GM12864 (cell line): Measurements from ENCODE around the gene ABTB2.

Source experiments
- DNase-seq: peaks from one replicate; pipeline ENCODE4 v3.0.0-alpha.2; 2011; ENCODE audit warnings: low read depth
- H3K4me3 ChIP-seq: 2 replicates; pipeline ENCODE4 v1.5.1; 2011; ENCODE audit warnings: mild to moderate bottlenecking, low read depth, low read length, control low read depth
- CTCF ChIP-seq: IDR thresholded peaks from 2 replicates; pipeline ENCODE4 v1.5.1; 2011; ENCODE audit warnings: low read depth, mild to moderate bottlenecking, moderate library complexity, low read length, control low read depth, inconsistent platforms; ENCODE audit errors: missing control alignments

ABTB2 gene

GRCh38 chr11:34331329-34331728 lies 26.5 kb downstream of the ABTB2 start:
- H3K4me3 ChIP-seq: no peak overlapping the region
- TF ChIP-seq CTCF: no peak

GRCh38 chr11:34330653-34331052 lies 27.2 kb downstream of the ABTB2 start:
- TF ChIP-seq CTCF: no peak
- H3K4me3 ChIP-seq: no peak overlapping the region
- no peak for DNase-seq

More at GRCh38 chr11:34331329-34331728, 26.5 kb downstream of the ABTB2 start:
- DNase-seq: no peak

GRCh38 chr11:34329876-34330275 lies 27.9 kb downstream of the ABTB2 start:
- DNase-seq: no peak
- no peak overlapping the region for H3K4me3 ChIP-seq
- TF ChIP-seq CTCF: no peak

- H3K4me3 ChIP-seq: no peak overlapping the region
- DNase-seq: no peak
- TF ChIP-seq CTCF: no peak
Measured at GRCh38 chr11:34328632-34328910, 29.2 kb downstream of the ABTB2 start.

GRCh38 chr11:34327804-34328631 lies 29.8 kb downstream of the ABTB2 start:
- no peak for TF ChIP-seq CTCF

GRCh38 chr11:34324466-34324865 lies 33.3 kb downstream of the ABTB2 start:
- no peak for DNase-seq
- no peak for TF ChIP-seq CTCF
- no peak overlapping the region for H3K4me3 ChIP-seq

More at GRCh38 chr11:34327804-34328631, 29.8 kb downstream of the ABTB2 start:
- no peak overlapping the region for H3K4me3 ChIP-seq
- no peak for DNase-seq

- TF ChIP-seq CTCF: no peak
- no peak for DNase-seq
- no peak overlapping the region for H3K4me3 ChIP-seq
Measured at GRCh38 chr11:34323601-34324000, 34.2 kb downstream of the ABTB2 start.
